Stimulated activated CD8-positive, alpha-beta memory T cell treated with anti-CD3 and anti-CD28 coated beads, Interleukin-7, amount 100 ng/mL, for 48 hours (primary cell): ENCODE results near the gene ARMH2.
"Not testable (repeated sequence)": the region's sequence is repeated elsewhere in the genome, so short reads cannot be mapped to it uniquely, and the experiment has no call there.

Source experiments
- DNase-seq, 2 donors: peaks; one replicate each; pipeline ENCODE4 v3.0.0-alpha.2; 2020; ENCODE audit warnings: low read depth in 1 of 2; ENCODE audit errors: extremely low read depth in 1 of 2

ARMH2 gene

DNA sequence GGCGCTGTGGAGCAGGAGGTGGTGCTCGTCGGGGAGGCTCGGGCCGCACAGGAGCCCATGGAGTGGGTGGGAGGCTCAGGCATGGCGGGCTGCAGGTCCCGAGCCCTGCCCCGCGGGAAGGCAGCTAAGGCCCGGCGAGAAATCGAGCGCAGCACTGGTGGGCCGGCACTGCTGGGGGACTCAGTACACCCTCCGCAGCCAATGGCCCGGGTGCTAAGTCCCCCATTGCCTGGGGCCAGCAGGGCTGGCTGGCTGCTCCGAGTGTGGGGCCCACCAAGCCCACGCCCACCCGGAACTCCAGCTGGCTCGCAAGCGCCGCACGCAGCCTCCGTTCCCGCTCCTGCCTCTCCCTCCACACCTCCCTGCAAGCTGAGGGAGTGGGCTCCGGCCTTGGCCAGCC, 32.7 kb downstream of the ARMH2 start:
- DNase-seq = not testable (repeated sequence)

DNA sequence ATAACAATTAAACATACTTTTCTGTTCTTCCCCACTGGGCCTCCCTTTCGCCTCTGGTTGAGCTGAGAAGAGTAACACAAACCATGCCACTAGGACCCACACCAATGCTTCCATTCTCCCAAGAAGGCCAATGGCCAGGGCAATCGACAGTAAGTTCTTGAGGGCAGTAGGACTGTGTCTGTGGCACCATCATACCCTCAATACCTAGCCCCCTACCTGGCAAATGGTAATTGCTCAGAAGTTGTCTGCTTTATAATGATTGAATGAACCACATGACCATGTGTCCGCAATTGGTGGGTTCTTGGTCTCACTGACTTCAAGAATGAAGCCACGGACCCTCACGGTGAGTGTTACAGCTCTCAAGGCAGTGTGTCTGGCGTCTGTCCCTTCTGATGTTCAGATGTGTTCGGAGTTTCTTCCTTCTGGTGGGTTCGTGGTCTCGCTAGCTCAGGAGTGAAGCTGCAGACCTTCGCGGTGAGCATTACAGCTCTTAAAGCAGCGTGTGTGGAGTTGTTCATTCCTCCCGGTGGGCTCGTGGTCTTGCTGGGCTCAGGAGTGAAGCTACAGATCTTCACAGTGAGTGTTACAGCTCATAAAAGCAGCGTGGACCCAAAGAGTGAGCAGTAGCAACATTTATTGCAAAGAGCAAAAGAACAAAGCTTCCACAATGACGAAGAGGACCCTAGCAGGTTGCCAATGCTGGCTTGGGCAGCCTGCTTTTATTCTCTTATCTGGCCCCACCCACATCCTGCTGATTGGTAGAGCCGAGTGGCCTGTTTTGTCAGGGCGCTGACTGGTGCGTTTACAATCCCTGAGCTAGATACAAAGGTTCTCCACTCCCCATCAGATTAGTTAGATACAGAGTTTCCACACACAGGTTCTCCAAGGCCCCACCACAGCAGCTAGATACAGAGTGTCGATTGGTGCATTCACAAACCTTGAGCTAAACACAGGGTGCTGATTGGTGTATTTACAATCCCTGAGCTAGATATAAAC, 33.6 kb downstream of the ARMH2 start:
- DNase-seq = not testable (repeated sequence)

DNA sequence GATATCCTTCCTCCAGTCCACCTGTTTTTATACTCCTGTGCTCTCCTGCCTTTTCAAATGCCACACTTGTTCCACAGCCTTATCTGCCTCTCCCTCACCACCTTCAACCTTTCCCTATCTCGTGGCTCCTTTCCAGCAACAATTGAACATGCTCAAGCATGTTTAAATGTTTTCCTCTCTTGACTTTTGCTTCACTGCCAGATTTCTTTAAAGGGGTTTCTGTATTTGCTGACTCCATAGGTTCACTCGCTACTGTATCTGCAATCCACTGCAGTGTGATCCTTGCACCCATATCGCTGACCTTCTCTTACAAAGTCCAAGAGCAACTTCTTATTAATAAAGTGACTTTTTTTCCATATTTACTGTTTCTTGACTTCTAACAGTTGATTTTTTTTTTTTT, 35.1 kb downstream of the ARMH2 start:
- DNase-seq = no peak

DNA sequence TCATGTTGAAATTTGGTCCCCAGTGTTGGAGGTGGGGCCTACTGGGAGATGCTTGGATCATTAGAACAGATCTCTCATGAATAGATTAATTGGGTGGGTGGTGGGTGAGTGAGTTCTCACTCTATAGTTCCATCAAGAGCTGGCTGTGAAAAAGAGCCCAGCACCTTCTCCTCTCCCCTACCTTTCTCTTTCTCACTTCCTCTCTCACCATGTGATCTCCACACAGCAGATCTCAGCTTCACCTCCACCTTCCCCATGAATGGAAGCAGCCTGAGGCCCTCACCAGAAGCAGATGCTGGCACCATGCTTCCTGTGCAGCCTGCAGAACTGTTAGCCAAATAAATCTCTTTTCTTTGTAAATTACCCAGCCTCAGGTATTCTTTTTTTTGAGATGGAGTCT, 36.9 kb downstream of the ARMH2 start:
- DNase-seq = no peak

DNA sequence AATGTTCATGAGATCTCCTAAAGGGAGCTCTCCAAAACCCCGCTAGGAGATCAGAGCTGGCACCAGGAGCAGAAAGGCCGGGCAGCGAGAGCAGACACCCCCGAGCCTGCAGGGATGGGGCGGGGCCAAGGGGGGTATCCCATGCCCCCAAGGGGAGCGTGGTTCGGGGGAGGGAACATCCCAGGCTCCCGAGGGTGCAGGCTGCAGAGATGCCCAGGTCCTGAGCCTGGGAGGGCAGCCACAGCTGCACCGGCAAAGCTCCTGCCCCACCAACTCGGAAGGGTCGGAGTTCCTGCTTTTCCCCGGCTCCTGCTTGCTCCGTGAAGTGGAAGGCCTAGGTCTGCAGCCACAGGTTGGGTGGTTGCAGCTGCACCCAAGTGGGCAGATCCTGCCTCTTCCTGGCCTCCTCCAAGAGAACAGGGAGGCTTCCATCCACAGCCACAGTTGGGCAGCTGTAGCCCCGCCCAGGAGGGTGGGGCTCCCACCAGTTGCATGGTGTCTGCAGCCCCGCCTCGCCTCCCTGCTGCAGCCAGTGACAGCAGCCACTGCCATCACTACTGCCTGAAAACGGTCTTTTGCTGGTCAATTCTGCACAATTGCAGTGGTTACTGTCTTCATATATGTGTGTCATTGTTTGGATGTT, 37.4 kb downstream of the ARMH2 start:
- no peak for DNase-seq

DNA sequence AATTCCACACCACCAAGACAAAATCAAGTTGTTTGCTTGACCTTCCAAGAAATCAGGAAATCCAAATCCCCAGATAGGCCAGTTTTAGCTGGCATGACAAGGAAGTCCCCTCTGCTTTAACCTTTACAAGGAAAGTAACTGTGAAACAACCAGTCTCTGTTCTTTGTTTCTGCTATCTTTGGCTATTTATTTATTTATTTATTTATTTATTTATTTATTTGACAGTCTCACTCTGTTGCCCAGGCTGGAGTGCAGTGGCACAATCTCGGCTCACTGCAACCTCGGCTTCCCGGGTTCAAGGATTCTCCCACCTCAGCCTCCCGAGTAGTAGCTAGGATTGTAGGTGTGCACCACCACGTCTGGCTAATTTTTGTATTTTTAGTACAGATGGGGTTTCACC, 38.5 kb downstream of the ARMH2 start:
- DNase-seq = no peak

DNA sequence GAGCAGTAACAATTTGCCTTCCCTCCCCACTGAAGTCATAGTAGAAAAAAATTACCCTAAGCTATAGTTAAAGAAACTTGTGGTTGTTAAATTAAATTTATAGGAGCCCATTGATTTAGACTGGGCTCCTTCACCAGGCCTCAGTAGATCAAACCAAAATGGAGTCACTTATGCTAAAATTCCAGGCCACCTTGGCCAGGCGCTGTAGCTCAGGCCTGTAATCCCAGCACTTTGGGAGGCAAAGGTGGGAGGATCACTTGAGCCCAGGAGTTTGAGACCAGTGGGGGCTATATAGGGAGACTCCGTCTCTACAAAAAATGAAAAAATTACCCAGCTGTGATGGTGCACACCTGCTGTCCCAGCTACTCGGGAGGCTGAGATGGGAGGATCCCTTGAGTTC, 39.0 kb downstream of the ARMH2 start:
- DNase-seq = no peak

DNA sequence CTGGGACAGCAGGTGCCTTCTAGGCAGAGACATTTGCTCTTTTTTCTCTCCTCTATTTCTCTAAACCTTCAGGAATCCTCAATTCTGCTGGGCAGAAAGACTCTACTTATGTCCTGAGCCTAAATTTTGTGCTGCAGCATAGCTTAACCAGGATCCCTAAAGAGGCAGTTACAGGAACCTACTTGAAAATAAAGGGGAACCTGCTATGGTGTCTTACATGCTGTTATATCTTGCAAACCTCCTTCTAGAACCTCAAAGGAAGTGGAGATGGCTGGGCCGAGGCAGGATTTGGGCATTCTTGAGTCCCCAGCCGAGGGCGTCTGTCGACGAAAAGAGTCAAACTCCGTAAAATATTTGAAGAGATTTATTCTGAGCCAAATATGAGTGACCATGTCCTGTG, 41.1 kb downstream of the ARMH2 start:
- no peak for DNase-seq

DNA sequence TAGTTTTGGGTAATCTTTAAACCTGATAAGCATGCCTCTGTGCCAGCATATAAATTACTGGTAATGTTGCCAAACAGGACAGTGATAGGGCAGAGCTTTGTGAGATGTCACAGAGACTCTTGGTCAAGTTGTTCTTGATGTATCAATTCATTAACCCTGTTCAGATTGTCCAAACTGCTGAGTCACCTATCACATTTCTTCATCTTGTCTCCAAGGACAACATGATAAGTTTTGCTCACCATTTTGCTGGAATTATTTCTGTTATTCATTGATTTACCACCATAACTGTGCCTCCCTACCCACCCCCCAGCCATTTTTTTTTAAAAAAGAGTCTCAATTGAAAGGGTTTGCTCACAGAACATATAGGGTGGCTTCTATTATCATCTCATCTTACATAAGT, 43.4 kb downstream of the ARMH2 start:
- no peak for DNase-seq

DNA sequence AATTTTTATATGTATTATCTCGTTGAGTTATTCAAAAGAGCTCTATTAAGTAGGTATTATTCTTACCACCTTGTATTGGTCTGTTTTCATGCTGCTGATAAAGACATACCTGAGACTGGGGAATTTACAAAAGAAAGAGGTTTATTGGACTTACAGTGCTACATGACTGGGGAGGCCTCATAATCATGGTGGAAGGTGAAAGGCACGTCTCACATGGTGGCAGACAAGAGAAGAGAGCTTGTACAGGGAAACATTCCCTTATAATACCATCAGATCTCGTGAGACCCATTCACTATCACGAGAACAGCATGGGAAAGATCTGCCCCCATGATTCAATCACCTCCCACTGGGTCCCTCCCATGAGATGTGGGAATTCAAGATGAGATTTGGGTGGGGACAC, 44.3 kb downstream of the ARMH2 start:
- DNase-seq = not testable (repeated sequence)

DNA sequence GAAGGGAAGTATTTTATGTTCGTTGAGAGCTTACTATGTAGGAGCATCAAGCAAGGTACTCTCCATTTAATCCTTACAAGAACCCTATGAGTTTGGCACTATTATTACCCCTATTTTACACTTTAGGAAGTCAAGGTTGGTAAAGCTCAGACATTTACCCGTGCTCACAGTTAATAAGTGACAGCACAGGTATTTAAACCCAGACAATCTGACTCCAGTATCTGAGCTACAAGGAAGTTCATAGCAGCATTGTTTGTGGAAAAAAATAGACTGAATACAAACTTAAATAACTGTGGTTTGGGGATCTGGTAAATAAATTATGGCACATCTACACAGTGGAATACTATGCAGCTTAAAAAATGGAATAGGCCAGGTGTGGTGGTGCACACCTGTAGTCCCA, 45.2 kb downstream of the ARMH2 start:
- DNase-seq = no peak

DNA sequence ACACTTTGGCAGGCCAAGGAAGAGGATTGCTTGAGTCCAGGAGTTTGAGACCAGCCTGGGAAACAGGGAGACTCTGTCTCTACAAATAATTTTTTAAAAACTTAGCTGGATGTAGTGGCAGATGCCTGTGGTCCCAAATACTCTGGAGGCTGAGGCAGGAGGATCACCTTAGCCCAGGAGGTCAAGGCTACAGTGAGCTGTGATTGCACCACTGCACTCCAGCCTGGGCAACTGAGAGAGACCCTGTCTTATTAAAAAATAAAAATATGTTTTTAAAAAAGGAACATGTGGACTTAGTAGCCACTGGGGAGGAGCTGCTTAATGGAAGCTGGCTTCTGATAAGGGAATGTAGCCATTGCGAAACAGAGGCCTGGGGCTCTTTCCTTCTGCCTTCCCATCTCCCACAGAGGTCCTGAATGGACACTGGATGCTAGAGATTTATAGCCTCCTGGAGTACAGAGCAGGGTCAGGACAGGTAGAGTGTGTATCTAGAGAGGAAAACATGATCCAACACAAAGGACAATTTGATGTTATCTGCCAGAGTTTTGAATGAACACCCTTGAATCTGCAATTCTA, 45.7 kb downstream of the ARMH2 start:
- no peak for DNase-seq

DNA sequence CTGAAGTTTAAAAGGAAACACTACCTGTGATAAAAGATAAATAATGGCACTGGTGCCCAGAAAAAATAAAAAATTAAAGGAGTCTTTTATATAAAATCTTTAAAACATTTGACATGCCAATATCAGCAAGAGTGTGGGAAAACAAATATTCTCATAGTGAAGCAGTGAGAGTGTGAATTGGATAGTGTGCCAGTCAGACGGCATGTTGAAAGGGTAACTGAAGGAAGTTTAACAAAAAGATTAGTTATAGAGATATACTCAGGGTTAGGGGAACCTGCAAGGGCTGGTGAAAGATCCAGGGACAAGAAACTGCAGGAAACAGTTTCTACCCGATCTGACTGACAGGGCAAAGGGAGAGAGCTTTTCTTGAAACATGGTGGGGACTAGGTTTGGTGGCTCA, 46.2 kb downstream of the ARMH2 start:
- no peak for DNase-seq

DNA sequence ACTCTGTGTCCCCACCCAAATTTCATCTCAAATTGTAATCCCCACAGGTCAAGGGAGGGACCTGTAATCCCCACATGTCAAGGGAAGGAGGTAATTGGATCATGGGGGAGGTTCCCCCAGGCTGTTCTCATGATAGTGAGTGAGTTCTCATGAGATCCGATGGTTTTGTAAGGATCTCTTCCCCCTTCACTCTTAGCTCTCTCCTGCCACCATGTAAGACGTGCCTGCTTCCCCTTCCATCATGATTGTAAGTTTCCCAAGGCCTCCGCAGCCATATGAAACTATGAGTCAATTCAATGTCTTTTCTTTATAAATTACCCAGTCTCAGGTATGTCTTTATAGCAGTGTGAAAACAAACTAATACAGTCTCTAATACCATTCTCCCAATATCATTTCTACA, 47.8 kb downstream of the ARMH2 start:
- DNase-seq = not testable (repeated sequence)

DNA sequence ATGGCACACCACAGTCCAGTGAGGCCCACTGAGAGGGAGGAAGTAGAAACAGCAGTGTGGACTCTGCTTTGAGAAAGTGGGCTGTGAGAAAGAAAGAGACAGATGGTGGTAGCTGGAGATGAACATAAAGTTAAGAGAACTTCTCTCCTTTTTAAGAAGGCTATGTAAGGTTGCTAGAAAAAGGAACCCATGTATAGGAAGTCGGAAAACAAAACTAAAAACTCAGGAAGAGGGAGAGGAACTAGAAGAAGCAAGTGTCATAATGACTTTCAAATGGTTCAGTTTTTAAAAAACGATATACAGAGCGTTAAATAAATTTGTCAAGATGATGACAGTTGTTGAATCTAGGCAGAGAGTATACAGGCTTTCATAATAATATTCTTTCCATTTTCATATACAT, 49.4 kb downstream of the ARMH2 start:
- DNase-seq = no peak
